GM19328 (cell line): Measurements from ENCODE around the gene PRRC1.

Experiments
- ATAC-seq: cut with Tn5 transposase; IDR thresholded peaks from one replicate; pipeline ENCODE4 v1.9.1; 2021; ENCODE audit warnings: mild to moderate bottlenecking, moderate library complexity; ENCODE audit not compliant: unreplicated experiment

The PRRC1 gene

DNA sequence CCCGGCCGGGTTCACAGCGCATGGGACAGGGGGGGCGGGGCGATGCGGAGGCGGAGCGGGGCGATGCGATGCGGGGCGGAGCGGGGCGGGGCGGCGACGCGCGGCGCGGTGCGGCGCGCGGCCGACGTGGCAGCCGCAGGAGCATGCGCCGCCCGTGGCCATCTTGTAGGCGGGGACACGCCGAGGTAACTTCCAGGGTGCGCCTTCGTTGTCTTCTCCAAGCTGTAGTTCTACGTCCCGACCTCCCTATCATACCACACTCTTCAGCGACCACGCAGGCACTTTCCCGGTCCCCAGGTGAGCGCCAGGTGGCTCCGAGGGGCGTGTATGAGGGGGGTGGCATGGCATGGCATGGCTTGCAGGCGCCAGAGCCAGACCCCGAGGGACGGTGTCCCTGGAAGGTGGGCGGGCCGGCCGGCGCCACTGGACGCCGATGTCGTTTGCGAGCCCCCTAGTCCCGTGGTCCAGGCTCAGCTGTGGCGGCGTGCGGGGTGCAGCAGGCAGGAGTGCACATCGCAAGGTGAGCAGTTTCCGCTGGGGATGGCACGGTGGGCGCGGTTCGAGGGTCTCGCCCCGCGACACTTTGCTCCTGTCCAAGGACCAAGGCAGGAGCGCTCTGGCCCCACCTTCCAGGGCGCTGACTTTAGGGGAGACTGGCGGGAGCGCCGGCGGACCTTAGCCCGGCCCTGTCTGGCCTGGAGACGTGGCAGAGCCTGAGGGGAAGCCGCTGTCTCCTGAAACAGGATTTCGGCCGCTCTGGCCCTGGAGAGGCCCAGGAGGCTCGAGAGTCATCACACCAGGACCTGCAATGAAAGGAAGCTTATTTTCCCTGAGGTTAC is at the start of gene PRRC1:
Gene PRRC1 (plus strand): TSS at position 161 of the 839 bp plus-strand sequence. CDS start 5,840 bp downstream, outside the sequence.
- ATAC-seq: peak; percentile 86

DNA sequence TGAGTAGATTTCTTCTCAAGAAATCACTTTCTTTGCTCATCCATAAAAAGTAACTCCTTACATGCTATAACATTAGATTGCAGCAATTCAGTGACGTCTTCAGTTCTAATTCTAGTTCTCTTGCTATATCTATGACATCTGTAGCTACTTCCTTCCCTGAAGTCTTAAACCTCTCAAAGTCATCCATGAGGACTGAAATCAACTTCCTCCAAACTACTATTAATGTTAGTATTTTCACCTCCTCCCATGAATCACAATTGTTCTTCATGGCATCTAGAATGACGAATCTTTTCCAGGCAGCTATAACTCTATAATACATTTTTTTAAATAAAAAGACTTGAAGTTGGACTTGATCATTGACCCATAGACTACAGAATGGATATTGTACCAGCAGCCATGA is 46.2 kb upstream of the PRRC1 start:
- ATAC-seq: no peak

DNA sequence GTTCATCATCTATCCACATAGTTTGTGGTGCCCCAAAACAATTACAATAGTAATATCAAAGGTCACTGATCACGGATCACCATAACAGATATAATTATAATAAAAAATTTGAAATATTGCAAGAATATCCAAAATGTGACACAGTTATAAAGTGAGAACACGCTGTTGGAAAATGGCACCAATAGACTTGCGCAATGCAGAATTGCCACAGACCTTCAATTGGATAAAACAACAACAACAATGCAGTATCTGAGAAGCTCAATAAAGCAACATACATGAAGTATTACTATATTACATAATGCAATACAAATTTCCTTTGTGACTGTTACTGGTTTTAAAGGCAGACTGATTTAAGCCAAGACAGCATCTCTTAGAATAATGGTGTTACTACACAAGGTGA is 44.7 kb upstream of the PRRC1 start:
- no peak for ATAC-seq

DNA sequence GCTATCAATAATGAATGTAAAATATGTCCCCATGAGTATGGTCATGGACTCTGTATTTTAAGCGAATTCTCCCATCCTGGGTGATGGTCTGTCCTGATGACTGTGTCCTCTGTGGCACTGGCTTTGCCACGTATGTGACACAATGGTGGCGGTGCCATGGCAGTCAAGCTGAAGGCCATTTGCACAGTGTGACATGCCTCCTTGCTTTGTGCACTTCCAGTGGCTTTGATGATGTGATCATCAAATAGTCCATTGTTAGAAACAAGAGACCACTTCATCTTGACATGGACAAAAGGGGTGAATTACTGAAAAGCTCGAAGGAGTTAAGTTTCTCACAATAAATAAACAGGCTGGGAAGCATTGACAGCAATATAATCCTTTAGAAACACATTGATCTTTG is 31.0 kb upstream of the PRRC1 start:
- no peak for ATAC-seq

DNA sequence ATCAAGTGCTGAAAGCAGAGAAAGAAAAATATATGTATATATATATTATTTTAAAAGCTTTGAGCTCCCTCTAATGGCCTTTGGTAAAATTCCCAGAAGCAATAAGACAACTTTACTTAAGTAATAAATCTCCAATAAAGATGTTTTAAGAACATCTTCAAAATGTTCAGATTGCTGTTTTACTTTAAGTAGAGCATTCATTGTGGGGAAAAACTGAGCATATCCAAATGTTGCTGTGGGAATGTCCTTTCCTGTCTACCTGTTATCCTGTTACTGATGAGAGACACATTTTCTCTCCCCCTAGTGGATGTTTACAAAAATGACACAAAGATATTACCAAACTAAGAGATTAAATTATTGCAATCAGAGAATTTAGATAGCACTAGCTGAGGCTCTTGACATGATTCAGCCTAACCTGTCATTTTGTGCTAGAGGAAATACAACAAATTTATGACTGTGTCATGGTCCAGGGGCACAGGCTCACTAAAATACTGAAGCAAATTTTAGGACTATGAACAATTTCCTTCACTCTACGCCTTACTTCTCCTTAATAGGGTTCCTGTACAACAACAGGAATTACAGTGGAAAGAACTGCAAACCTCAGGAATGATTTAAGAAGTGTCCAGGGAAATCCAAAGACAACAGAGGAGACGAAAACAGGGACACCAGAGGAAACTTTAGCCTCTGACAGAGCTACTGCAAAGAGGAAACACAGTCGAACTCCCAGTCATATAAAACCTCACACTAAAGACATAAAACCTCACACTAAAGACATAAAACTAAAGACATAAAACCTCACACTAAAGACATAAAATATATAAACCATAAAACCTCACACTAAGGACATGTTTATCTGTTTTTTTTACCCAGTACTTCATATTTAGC is 24.3 kb upstream of the PRRC1 start:
- ATAC-seq: peak; percentile 79

DNA sequence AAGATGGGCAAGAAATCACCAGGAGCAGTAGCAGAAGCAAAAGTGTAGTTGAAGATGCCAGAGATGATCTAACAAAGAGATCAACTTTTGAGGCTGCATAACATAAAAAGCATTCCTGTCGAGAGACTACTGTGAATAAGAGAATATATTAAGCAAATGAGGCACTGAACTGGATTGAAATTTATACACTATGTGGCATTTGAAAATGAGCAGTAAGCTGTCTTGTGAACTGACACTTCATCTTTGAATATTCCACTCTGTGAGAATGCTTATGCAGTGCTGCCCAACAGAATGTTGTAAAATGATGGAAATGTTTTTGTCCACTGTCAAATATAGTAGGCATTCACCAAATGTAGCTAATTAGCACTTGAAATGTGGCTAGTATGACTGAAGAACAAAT is 18.9 kb upstream of the PRRC1 start:
- no peak for ATAC-seq

DNA sequence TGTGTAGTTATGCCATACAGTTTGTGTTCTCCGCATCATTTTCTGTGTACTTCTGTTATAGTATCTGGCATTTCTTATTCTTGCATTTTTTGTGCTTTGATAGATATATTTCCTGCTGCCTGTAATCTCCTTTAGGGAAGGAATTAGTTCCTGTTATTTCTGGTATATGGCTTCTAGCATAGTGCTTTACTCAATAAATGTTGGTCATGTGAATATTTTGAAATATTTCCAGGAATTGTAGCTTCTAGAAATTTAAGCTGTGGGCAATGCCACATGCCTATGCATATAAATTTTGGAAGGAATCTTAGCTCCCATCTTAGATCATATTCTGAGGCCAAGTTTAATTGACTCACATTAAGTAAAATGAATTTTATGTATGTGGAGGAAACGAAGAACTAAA is 11.5 kb upstream of the PRRC1 start:
- ATAC-seq: no peak

DNA sequence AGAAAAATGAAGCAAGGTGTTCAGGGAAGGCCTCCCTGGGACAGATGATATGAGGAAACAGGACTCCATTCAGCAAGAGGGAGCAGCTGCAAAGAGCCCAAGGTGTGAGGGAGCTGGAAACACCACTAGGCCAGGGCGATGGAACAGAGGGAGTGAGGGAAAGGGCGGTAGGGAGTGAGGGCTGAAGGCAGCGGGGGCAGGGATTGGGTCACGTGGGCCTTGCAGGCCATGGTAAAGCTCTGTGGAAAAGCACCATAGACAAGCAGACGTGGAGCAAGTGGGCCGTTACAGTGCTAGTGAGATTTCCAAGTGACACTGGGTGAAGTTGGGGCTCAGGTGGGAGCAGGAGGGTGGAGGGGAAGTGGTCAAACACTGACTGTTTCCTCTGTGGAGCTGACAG is 10.8 kb upstream of the PRRC1 start:
- ATAC-seq: no peak

DNA sequence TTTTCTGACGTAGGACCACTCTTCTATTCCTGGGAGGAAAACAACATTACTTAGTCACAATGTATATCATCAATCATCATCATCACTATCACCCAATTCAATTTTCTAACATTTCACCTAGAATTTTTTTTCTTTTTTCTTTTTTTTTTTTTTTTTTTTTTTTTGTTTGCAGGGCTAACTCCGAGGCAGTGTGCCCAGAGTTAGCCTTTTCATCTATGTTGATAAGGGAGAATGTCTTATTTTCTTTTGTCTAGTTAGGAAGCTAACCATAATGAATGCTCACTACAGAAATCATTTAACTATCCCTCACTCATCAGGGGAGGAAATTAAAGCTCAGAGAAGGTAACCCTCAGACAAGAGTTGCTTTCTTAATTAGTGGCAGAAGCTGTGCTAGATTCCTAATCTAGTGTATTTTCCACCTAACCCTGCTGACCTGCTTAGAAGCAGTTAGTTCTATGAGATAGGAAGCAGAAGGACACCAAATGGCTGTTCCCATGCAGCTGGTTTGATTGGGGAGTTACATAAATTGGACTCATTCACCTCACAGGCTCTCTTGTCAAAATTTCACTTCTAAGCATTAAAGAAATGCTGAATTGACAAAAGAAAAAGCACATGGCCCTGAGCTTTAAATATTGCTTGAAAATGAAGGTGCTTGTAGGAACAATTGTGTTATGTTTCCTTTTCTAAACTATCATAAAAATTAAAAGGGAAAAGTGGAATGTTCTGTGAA is 8.6 kb upstream of the PRRC1 start:
- no peak for ATAC-seq

DNA sequence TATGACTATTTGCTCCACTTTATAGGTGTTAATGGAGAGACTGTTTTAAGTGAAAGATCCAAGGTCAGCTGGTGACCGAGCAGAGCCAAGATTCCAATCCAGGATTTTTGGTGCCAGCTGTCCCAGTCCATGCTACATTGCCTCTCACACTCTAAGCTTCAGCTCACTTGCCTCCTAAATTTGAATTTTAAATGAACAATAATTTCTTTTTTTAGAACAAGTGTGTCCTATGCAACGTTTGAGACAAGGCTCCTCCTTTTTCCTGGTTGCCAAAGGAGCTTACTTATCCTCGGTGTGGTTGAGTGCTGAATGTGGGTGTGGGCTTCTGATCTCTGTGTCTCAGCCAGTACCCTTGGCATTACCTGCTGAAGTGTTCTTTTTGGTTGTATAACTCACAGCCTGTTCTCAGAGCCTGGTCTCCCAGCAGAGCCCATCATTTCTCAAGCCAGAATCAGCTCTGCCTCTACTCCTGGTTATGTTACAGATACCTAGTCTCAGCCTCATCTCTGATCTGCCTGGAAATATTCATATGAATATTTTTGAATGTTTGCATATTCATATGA is 4.0 kb upstream of the PRRC1 start:
- ATAC-seq: no peak

DNA sequence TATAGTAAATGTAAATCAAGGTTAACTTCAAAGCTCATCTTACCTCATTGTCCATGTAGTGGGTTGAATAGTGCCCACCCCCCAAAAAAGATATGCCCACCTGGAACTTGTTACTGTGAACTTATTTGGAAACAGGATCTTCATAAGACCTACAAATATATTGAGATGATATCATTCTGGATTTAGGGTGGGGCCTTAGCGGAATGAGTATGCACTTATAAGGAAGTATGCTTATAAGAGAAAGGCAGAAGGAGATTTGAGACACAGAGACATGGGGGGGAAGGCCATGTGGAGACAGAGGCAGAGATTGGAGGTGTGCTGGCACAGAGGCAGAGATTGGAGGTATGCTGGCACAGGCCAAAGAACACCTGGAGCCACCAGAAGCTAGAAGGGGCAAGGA is 2.6 kb upstream of the PRRC1 start:
- ATAC-seq: no peak

DNA sequence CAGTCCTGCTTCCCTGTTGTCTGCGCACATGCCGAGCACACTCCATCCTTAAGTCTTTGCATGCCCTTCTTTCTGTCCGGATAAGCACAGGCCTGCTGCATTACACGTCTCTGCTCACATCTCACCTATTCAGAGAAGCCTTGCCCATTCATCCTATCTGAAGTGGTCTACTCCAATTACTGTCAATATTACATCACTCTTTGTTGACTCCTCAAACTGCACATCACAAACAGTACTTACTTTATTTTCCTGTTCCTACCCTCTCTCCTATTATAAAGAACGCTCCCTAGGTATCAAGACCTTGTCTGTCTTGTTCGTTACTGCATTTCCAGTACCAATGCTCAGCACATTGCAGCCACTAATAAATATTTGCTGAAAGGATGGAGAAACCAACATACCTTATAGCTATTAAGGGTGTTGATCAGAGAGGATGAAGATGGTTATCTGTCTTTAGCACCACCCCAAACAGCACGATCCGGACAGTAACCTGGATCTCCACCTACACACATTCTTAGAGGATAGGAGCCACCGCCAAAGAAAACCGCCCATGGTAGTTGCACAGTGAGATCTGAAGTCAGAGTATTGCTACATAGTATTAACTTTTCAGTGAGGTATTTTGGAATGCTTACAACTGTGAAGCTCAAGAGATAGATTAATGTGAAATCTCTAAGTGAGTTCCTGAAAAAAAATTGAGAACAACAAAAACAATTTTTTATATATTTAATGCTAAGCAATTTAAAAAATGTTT is 1.6 kb upstream of the PRRC1 start:
- ATAC-seq: no peak

DNA sequence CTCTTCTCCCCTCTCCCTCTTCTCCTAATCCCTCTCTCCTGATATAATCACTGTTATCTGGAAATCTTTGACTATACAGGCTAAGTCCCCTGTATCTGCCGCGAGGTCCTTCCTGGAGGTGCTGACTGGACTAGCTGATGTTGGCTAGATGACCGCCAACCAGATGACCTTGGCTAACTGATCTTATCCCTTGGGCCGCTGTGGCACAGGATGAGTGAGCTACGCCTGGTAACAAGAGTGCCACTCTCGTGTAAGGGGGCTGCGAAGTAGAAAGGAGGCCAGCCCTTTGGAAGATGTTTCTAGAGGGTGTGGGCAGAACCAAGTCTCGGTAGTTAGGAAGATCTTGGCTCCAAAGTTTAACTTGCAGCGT is 345 bp upstream of the PRRC1 start:
- peak; percentile 28 for ATAC-seq

DNA sequence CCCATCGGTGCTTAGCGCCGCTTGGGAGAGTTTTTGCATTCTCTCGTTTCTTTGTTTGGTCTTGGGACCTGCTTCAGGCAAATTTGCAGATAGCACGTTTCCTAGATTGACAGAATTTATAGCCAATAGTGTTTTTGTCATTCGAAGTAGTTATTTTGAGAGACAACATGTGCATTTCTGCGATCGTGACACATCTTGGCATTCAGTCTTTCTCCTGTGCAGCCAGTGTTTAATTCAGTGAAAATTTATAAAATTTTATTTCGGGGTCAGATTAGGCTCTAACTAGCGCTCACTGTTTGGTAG is 830 bp downstream of the PRRC1 start:
- peak; percentile 29 for ATAC-seq

DNA sequence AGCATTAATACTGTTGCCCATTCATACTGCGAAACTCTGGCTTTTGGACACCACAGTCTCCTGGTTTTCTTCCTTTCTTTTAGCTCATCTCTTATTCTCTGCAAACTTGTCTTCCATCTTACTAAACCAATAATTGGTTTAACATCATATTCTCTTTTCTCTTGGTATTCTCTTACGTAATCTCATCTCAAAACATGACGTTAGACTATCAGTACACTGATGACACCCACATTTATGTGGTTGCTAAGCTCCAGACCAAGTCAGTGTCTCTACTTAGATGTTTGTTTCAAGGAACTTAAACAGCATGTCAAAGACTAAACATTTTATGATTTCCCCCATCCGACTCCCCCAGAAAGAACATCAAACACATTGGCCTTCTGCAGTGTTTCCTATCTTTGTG is 2.1 kb downstream of the PRRC1 start:
- no peak for ATAC-seq

DNA sequence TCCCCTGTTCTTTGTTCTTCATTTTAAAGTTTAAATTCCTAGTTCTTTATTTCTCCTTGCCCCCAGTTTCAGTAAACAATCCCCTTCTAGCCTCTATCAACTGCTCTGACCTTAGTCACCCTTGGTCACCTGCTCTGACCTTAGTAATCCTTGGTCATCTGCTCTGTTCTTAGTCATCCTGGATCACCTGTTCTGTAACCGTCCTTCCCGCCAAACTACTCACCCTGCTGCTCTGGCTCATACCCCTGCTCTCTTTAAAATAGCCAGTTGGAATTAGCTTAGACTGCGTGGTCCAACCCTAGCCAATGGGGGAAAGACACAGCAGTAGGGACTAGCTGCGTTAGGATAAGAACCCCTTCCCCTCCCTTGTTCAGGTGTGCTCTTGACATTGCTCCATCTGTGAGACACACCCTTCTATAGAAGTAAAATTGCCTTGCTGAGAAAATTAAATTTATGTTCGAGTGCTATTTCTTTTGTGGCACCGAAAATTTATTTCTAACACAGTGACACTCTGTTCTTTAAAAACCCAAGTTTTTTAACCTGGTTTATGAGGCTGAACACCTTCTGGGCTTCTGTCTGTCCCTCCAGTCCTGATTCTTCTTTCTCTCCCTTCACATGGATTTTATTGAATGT is 3.8 kb downstream of the PRRC1 start:
- no peak for ATAC-seq

DNA sequence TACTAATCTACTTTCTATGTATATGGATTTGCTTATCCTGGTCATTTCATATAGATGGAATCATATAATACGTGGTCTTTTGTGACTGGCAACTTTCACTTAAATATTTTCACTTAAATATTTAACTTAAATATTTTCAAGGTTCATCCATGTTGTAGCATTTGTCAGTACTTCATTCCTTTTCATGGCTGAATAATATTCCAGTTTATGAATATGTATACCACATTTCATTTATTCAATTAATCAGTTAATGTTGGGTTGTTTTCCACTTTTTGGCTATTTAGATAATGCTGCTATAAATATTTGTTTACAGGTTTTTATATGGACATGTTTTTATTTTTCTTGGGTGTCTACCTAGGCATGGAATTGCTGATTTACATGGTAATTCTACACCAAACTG is 7.7 kb downstream of the PRRC1 start:
- no peak for ATAC-seq

DNA sequence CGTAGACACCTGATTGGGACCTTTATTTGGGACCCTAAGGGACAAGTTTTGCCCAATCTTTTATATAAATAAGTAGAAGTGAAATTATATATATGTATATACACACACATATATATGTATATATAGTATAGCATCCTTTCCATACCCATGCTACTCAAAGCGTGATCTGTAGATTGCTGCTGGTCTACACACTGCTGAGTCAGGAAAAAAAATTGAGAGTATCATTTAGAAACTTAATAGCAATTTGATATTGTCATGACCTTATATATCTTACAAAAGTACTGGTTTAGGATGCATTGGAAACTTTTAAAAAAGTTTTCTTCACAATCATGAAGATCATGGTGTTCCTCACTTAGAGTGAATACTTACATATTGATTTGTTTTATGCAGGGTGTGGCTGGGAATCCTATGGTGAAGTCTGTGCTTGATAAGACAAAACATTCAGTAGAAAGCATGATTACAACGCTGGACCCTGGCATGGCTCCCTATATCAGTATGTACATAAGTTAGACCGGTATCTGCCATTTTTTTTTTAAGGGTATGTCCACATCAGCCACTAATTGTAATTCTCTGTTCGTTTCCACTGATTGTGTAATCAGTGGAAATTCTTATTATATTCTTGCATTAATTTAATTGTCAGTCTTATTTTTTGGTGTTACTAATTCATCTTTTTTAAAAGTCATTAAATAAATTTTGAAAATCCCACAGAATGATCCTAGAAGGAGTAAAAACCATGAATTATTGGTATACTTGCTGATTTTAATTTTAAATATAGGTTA is 12.7 kb downstream of the PRRC1 start:
- no peak for ATAC-seq

DNA sequence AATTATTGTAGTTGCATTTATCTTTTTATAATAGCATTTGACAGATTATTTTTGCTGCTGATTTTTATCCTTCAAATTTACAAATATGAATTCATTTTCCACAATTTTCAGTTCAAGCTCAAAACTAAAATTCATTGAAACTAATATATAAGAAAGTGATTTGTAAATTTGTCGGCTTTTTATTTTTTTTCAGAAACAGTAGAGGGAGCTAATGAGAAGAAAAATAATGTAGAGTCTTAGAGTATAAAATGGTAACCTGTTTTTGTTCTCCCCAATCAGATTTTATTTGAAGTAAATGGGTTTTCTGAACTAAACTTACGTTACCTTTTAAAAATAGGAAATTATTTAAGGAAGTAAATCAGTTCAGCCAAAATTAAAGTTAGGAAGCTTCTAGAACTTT is 19.2 kb downstream of the PRRC1 start:
- no peak for ATAC-seq
